GM12865 (cell line): ENCODE results near the gene ATP8A1.

Experiments used
- DNase-seq: peaks from one replicate; pipeline ENCODE4 v3.0.0; 2010; ENCODE audit warnings: low read depth
- H3K4me3 ChIP-seq: 2 replicates; pipeline ENCODE4 v1.5.1; 2011; ENCODE audit warnings: mild to moderate bottlenecking, low read depth, low read length, control low read depth
- TF ChIP-seq, protein P1 (sequence below): IDR thresholded peaks from 2 replicates; pipeline ENCODE4 v1.5.1; 2011; ENCODE audit warnings: low read length, control low read depth, low read depth, inconsistent platforms; ENCODE audit not compliant: insufficient read depth; ENCODE audit errors: missing control alignments

ATP8A1 gene

GRCh38 chr4:42480717-42481116 lies 176.2 kb downstream of the ATP8A1 start:
- no peak overlapping the region for H3K4me3 ChIP-seq
- DNase-seq = no peak
- TF ChIP-seq, protein P1, sequence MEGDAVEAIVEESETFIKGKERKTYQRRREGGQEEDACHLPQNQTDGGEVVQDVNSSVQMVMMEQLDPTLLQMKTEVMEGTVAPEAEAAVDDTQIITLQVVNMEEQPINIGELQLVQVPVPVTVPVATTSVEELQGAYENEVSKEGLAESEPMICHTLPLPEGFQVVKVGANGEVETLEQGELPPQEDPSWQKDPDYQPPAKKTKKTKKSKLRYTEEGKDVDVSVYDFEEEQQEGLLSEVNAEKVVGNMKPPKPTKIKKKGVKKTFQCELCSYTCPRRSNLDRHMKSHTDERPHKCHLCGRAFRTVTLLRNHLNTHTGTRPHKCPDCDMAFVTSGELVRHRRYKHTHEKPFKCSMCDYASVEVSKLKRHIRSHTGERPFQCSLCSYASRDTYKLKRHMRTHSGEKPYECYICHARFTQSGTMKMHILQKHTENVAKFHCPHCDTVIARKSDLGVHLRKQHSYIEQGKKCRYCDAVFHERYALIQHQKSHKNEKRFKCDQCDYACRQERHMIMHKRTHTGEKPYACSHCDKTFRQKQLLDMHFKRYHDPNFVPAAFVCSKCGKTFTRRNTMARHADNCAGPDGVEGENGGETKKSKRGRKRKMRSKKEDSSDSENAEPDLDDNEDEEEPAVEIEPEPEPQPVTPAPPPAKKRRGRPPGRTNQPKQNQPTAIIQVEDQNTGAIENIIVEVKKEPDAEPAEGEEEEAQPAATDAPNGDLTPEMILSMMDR = no peak

DNA sequence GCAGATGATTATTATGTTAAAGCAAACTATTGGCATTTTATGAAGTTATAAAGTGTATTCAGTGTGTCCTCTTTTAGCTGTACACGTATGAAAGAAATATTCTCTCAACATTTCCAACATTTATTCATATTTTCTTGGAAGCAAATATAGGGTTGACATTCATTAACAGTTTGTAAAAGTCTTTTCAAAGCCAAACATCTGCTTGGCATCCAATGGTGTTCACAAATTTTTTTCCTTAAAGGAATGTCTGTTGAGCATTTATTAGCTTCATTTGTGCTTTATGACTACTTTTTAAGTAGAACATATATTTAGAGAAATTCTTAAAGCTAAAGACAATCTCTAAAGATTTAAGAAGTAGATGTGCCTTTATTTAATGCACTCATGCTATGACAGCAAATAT lies 176.6 kb downstream of the ATP8A1 start:
- no peak for DNase-seq
- no peak overlapping the region for H3K4me3 ChIP-seq
- TF ChIP-seq, protein P1 = no peak

- peak; percentile 2 for DNase-seq
- TF ChIP-seq, protein P1 = no peak
- H3K4me3 ChIP-seq = no peak overlapping the region
These were observed 178.0 kb downstream of the ATP8A1 start for GRCh38 chr4:42478946-42479345.

- TF ChIP-seq, protein P1 = no peak
- no peak overlapping the region for H3K4me3 ChIP-seq
- no peak for DNase-seq
These were observed 178.4 kb downstream of the ATP8A1 start for GRCh38 chr4:42478509-42478908.

- DNase-seq = no peak
- TF ChIP-seq, protein P1 = no peak
- no peak overlapping the region for H3K4me3 ChIP-seq
These were observed 182.5 kb downstream of the ATP8A1 start for GRCh38 chr4:42474406-42474805.

- no peak for DNase-seq
- no peak overlapping the region for H3K4me3 ChIP-seq
- TF ChIP-seq, protein P1 = no peak
These were observed 183.7 kb downstream of the ATP8A1 start for GRCh38 chr4:42473071-42473684.

GRCh38 chr4:42471896-42472295 lies 185.0 kb downstream of the ATP8A1 start:
- DNase-seq = no peak
- H3K4me3 ChIP-seq = no peak overlapping the region
- TF ChIP-seq, protein P1 = no peak
